ENCODE measurements around the gene GRIA1.

DNA sequence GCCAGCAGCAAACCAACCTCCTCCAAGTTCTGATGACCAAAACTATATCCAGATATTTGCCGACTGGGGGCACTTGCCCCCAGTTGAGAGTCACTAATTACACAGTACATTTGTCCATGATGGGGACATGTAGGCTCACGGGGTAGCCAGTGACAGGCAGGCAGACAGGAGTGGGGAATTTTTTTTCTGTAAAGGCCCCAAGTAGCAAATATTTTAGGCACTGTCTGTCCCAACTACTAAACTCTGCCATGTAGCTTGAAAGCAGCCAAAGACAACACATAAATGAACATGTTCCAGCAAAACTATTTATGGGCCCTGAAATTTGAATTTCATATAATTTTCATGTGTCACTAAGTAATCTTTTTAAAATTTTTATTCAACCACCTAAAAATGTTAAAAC lies 80.7 kb downstream of the GRIA1 start:
- no peak for TF ChIP-seq POLR2AphosphoS5 (IDR thresholded peaks at IDR 0.05; ENCODE audit: low read depth, low read length)
- TF ChIP-seq SIN3A (IDR thresholded peaks at IDR 0.05; ENCODE audit: borderline replicate concordance, insufficient read depth, low read length): no peak
- no peak for TF ChIP-seq TAF1 (IDR thresholded peaks at IDR 0.05; ENCODE audit: borderline replicate concordance, insufficient read depth, low read length)
- TF ChIP-seq, protein P1, sequence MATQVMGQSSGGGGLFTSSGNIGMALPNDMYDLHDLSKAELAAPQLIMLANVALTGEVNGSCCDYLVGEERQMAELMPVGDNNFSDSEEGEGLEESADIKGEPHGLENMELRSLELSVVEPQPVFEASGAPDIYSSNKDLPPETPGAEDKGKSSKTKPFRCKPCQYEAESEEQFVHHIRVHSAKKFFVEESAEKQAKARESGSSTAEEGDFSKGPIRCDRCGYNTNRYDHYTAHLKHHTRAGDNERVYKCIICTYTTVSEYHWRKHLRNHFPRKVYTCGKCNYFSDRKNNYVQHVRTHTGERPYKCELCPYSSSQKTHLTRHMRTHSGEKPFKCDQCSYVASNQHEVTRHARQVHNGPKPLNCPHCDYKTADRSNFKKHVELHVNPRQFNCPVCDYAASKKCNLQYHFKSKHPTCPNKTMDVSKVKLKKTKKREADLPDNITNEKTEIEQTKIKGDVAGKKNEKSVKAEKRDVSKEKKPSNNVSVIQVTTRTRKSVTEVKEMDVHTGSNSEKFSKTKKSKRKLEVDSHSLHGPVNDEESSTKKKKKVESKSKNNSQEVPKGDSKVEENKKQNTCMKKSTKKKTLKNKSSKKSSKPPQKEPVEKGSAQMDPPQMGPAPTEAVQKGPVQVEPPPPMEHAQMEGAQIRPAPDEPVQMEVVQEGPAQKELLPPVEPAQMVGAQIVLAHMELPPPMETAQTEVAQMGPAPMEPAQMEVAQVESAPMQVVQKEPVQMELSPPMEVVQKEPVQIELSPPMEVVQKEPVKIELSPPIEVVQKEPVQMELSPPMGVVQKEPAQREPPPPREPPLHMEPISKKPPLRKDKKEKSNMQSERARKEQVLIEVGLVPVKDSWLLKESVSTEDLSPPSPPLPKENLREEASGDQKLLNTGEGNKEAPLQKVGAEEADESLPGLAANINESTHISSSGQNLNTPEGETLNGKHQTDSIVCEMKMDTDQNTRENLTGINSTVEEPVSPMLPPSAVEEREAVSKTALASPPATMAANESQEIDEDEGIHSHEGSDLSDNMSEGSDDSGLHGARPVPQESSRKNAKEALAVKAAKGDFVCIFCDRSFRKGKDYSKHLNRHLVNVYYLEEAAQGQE (IDR thresholded peaks at IDR 0.05; ENCODE audit: insufficient read depth in 1 of 2, low read depth in 2 of 2, low read length in 2 of 2): no peak
- TF ChIP-seq FOXP2 (optimal IDR thresholded peaks at IDR 0.05; ENCODE audit: borderline replicate concordance, extremely low read depth, extremely low read length, insufficient read depth): no peak

Data from PFSK-1 (cell line).